HFFc6 (cell line): ENCODE measurements around the gene ARPIN. TPM values are rescaled to one million over a fixed set of nuclear protein-coding genes. Genes with fewer than 3 reads are reported as not detected.
"Not testable (repeated sequence)": the region's sequence is repeated elsewhere in the genome, so short reads cannot be mapped to it uniquely, and the experiment has no call there.

Experiments
- DNase-seq: peaks from one replicate; pipeline ENCODE4 v3.0.0-alpha.2; 2018
- H3K27ac Mint-ChIP-seq: 2 replicates; pipeline ENCODE4 v1.8.0; 2020; ENCODE audit warnings: mild to moderate bottlenecking, mixed read lengths
- H3K27me3 Mint-ChIP-seq: 2 replicates; pipeline ENCODE4 v1.8.0; 2021; ENCODE audit warnings: mild to moderate bottlenecking, moderate library complexity, mixed read lengths; ENCODE audit not compliant: insufficient read depth
- H3K36me3 Mint-ChIP-seq: 2 replicates; pipeline ENCODE4 v1.8.0; 2021; ENCODE audit warnings: low read depth, mixed read lengths
- H3K4me1 Mint-ChIP-seq: 2 replicates; pipeline ENCODE4 v1.8.0; 2020; ENCODE audit warnings: low read depth, mixed read lengths
- H3K4me3 Mint-ChIP-seq: 2 replicates; pipeline ENCODE4 v1.8.0; 2020; ENCODE audit warnings: mild to moderate bottlenecking, moderate library complexity, mixed read lengths
- H3K9me3 Mint-ChIP-seq: 2 replicates; pipeline ENCODE4 v1.8.0; 2020; ENCODE audit warnings: mild to moderate bottlenecking, mixed read lengths
- total RNA-seq, 6 experiments: library from RNA; stranded (reverse); fragmentation: NEBNext Ultra II Directional; extraction: Animal tissue kit (Norgen Biotek cat#: 25700); gene quantifications; 2 replicates in 1 of 6; 3 replicates in 5 of 6; pipeline ENCODE4 v1.2.3, GENCODE V29; 2021
- TF ChIP-seq, protein P1 (sequence below): fragments of 200-600 bp; sonication (generic); IDR thresholded peaks from 2 replicates; pipeline ENCODE4 v1.5.0; 2021; ENCODE audit warnings: antibody characterized with exemption, mild to moderate bottlenecking

ARPIN gene
- total RNA-seq, 6 experiments from 2014 or later, result 5.8 to 11.8 (median 10.9) TPM

DNA sequence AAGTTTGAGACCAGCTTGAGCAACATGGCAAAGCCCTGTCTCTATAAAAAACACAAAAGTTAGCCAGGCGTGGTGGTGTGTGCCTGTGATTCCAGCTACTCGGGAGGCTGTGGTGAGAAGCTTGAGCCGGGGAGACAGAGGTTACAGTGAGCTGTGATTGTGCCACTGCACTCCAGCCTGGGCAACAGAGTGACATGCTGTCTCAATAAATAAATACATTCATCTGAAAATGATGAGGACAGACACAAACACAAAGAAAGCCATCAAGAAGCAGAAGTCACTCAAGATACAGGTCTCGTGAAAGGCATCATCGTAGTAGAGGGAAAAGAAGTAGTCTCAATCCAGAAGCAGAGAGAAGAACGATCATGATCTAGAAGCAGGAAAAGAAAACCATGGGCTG lies 37.0 kb downstream of the ARPIN start:
- Mint-ChIP-seq H3K36me3 (0 out of 2 replicates have a peak, but pooled peaks cover 6% of the 10 kb centered on the region), H3K27me3 (no peaks in the 10 kb centered on the region), H3K9me3 (no peaks in the 10 kb centered on the region), H3K27ac (peak overlapping the region; percentile 40; the same call in 1 of the 2 replicates), H3K4me1 (peaks cover 7% of the 10 kb centered on the region; the same call in 1 of the 2 replicates), H3K4me3 (no peak overlapping the region)
- TF ChIP-seq, protein P1, sequence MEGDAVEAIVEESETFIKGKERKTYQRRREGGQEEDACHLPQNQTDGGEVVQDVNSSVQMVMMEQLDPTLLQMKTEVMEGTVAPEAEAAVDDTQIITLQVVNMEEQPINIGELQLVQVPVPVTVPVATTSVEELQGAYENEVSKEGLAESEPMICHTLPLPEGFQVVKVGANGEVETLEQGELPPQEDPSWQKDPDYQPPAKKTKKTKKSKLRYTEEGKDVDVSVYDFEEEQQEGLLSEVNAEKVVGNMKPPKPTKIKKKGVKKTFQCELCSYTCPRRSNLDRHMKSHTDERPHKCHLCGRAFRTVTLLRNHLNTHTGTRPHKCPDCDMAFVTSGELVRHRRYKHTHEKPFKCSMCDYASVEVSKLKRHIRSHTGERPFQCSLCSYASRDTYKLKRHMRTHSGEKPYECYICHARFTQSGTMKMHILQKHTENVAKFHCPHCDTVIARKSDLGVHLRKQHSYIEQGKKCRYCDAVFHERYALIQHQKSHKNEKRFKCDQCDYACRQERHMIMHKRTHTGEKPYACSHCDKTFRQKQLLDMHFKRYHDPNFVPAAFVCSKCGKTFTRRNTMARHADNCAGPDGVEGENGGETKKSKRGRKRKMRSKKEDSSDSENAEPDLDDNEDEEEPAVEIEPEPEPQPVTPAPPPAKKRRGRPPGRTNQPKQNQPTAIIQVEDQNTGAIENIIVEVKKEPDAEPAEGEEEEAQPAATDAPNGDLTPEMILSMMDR, result no peak
- no peak for DNase-seq

DNA sequence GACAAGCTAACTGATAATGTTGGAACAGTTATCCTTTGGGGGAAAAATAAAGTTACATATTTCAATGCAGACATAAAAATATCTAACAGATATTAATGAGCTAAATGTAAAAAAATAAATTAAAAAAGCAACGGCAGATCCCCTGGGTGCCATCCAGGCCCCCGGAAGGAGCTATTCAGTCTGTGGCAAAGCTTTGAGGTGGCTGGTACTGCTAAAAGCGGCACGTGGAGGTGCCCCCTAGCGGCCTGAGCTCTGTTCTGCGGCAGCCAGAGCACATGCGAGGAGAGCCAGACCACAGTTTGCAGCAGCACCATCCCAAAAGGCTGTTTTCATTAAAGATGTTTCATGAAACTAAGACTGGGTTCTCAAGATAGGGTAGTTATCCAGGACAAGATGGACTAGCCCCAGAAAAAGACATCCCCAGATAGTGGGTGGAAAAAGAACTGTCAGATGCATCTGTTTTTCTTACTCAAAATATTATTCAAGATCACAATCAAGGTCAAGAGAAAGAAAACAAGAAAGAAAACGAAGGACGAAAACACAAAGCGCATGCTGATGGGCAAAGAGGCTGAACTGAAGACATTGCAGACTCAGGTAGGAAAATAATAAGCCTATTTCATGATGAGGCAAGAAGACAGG lies 37.7 kb downstream of the ARPIN start:
- Mint-ChIP-seq H3K4me1 (peaks cover 7% of the 10 kb centered on the region; the same call in 1 of the 2 replicates), H3K36me3 (peaks cover 6% of the 10 kb centered on the region; the same call in 1 of the 2 replicates), H3K4me3 (no peak overlapping the region), H3K27ac (peak overlapping the region; percentile 40; the same call in 1 of the 2 replicates), H3K27me3 (no peaks in the 10 kb centered on the region), H3K9me3 (no peaks in the 10 kb centered on the region)
- DNase-seq, result peak; percentile 52
- TF ChIP-seq, protein P1, result peak; percentile 98

DNA sequence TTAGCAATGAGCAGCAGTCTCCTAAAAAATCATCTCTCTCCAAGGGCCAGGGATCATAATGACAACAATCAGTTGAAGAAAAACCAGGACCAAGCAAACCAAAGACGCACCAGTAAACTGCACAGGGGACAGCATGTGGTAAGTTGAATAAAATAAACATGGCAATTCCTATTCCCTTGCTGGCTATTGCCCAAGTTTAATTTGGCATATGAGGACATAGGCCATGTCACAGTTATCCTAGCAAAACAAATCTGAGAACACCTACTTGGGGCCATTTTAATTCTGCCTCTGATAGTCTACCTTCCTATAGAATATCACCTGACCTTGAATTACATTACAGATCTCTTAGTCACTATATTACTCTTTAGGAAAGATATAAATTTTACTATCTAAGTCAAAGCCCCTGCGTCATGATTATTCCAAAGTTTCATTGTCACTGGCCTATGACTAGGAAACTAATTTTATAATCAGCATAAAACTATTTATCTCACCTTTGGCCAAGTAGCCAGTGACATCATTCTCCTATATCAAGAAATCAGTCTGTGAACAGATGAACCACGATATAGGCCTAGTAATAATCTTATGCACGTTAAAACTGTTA lies 42.0 kb downstream of the ARPIN start:
- Mint-ChIP-seq H3K4me1 (peaks cover 7% of the 10 kb centered on the region; the same call in 1 of the 2 replicates), H3K4me3 (no peak overlapping the region), H3K27ac (no peak overlapping the region), H3K9me3 (no peaks in the 10 kb centered on the region), H3K36me3 (peaks cover 7% of the 10 kb centered on the region), H3K27me3 (no peaks in the 10 kb centered on the region)
- no peak for DNase-seq
- TF ChIP-seq, protein P1, result no peak

DNA sequence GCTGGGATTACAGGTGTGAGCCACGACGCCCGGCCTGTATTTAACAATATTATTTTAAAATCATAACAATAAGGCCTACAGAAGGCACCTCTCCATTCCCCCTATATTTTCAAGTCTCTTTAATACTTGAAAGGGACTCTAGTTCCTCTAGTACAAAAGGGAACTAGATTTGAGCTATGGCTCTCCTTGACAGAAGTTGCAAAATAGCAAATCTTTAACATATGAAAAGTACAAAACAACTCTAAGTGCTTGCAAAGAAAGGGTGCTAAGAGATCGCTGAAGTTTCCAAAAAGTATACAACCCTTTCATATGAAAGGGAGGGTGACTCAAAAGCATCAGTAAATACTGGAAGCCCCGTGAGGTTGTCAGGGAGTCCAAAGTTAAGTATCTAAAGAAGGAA lies 42.7 kb downstream of the ARPIN start:
- H3K4me3 Mint-ChIP-seq, result no peak overlapping the region
- H3K4me1 Mint-ChIP-seq, result peaks cover 3% of the 10 kb centered on the region; the same call in 1 of the 2 replicates
- H3K36me3 Mint-ChIP-seq, result peaks cover 11% of the 10 kb centered on the region
- H3K9me3 Mint-ChIP-seq, result no peaks in the 10 kb centered on the region
- TF ChIP-seq, protein P1, result no peak
- H3K27ac Mint-ChIP-seq, result no peak overlapping the region
- no peaks in the 10 kb centered on the region for H3K27me3 Mint-ChIP-seq
- no peak for DNase-seq

DNA sequence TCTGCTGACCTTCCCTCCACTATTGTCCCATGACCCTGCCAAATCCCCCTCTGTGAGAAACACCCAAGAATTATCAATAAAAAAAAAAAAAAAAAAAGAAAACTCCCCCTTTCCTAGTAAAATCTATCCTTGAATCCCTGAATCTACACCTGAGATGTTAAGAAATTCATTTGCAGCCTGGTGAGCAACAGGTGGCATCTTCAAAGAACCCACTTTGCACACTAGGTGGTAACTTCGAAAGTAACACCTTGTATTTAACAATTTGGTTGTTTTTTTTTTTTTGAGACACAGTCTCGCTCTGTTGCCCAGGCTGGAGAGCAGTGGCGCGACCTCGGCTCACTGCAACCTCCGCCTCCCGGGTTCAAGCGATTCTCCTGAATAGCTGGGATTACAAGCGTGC lies 43.3 kb downstream of the ARPIN start:
- H3K4me3 Mint-ChIP-seq, DNase-seq, H3K4me1 Mint-ChIP-seq, H3K27ac Mint-ChIP-seq, H3K27me3 Mint-ChIP-seq, H3K9me3 Mint-ChIP-seq: not testable (repeated sequence)
- H3K36me3 Mint-ChIP-seq, result peaks cover 11% of the 10 kb centered on the region
